Fibroblast of skin of scalp (primary cell): ENCODE data around the gene IMP3.

Source experiments
- DNase-seq: peaks from one replicate; pipeline ENCODE4 v3.0.0-alpha.2; 2013

IMP3 gene

GRCh38 chr15:75620841-75621391 lies 19.1 kb downstream of the IMP3 start:
- peak; percentile 93 for DNase-seq

DNA sequence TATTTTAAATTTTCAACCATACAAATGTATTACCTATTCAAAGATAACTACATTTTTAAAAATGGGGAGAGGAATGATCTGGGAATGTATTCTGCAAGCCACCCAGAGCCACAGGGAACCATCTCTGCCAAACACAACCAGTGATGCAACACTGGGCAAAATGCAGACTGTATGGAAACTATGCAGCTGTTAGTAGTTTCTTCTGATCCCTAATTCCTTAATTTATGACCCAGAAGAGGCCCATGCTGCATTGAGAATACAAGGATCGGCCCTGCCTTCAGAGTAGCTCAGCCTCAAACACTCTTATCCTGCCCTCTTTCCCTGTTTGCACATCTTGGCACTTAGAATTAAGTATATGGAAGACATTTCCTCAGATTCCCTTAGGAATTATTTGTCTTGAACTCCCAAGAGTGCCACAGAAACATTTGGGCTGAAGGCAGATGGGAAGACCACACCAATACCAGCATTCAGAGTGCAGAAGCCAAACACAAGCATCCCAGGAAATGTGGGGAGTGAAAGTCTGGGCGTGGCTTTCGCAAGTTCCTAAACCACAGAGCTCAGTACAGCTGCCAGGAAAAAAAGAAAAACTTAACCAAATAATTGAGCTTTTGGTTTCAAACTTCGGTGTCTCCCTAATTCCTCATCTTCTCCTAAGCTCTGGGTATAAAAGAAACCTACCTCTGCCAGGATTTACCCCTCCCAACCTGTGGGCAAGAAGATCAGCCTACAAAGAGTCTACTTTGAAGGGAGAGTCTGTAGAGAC lies 19.8 kb downstream of the IMP3 start:
- peak; percentile 89 for DNase-seq

GRCh38 chr15:75616766-75617165 lies 23.3 kb downstream of the IMP3 start:
- no peak for DNase-seq

GRCh38 chr15:75606711-75607699 lies 33.0 kb downstream of the IMP3 start:
- DNase-seq = peak; percentile 45

- no peak for DNase-seq
These were observed 34.0 kb downstream of the IMP3 start for GRCh38 chr15:75606026-75606425.

GRCh38 chr15:75599401-75599800 lies 40.6 kb downstream of the IMP3 start:
- peak; percentile 57 for DNase-seq

DNA sequence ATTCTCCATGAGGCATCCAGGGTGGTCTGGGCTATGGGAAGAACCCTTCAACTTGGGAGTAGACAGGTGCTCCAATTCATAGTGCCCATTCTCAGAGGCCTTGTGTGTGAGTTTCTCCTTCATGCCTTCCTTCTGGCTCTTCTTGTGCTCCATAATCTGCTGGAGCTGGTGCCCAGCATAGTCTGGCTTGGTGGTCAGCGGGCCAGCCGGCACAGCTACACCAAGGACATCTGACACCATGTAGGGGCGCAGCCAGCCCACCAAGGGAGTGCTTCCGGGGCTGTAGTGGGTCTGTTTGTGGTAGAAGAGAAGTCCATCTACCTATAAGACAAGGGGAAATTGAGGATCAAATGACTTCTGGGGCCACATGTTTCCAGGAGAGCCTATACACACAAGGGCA lies 41.7 kb downstream of the IMP3 start:
- no peak for DNase-seq

- DNase-seq = no peak
These were observed 42.2 kb downstream of the IMP3 start for GRCh38 chr15:75597667-75598341.

- DNase-seq = no peak
These were observed 43.2 kb downstream of the IMP3 start for GRCh38 chr15:75596703-75597345.

DNA sequence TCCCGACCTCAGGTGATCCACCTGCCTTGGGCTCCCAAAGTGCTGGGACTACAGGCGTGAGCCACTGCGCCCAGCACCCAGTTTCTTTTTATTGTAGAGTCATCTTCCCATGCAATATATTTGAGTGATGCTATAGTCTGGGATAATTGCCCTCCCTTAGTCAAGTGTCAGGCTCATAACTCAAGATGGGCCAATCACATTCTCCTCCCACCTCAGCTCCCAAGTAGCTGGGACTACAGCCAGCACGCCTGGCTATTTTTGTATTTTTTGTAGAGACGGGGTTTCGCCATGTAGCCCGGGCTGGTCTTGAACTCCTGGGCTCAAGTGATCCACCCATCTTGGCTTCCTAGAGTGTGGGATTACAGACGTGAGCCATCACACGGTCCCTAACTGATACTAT lies 45.7 kb downstream of the IMP3 start:
- DNase-seq = no peak

DNA sequence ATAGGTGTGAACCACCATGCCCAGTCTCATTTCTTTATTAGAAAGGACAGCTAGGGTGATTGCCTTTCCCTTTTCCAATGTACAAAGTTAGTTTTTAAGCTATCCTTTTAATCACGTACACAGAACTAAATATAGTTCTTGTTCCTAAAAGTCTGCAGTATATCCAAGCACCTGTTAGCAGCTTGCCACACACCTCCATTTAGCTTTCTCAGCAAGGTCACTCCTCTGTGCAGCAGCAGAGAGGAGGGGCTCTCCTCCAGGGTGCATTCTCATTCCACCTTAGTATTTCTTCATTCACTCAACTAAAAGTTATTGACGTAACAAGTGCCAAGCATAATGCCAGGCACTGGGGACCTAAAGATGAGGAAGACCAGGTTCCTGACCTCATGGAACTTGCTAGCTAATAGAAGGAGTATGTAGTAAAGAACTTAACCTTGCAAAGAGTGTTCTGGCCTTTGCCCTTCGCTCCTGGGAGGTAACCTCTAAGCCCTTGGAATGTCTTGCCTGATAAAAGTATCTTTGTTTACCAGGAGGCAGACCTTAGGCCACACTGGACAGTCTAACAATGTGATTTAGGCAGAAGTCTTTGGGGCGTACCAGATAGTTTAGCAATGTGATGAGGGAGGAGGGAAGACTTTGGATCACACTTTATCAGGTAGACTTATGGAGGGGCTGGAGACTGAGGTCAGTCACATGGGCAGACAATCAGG lies 48.2 kb downstream of the IMP3 start:
- no peak for DNase-seq

DNA sequence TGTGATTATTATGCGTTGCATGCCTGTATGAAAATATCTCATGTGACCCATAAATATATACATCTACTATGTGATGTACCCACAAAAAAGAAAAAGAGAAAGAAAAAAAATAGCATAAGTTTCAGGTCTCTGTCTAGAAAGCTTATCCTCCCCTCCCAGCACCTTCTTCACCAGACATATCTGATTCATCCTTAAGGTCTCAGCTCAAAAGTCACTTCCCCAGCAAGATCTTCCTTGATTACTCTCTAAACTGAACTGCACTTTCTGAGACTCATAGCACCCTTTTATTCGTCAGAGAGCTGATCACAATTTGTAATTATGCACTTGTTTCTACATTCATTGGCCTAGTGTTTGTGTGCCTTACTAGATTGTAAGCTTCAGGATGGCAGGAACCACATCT lies 49.8 kb downstream of the IMP3 start:
- DNase-seq = no peak
